NCI-H82 treated with DMSO at 0.1 percent for 48 hours (cell line): ENCODE results near the gene IGFN1.

ENCODE experiments used
- DNase-seq: peaks from one replicate; lab custom pipeline; 2025; ENCODE audit not compliant: unreplicated experiment; lab: John Stamatoyannopoulos, UW

The IGFN1 gene

DNA sequence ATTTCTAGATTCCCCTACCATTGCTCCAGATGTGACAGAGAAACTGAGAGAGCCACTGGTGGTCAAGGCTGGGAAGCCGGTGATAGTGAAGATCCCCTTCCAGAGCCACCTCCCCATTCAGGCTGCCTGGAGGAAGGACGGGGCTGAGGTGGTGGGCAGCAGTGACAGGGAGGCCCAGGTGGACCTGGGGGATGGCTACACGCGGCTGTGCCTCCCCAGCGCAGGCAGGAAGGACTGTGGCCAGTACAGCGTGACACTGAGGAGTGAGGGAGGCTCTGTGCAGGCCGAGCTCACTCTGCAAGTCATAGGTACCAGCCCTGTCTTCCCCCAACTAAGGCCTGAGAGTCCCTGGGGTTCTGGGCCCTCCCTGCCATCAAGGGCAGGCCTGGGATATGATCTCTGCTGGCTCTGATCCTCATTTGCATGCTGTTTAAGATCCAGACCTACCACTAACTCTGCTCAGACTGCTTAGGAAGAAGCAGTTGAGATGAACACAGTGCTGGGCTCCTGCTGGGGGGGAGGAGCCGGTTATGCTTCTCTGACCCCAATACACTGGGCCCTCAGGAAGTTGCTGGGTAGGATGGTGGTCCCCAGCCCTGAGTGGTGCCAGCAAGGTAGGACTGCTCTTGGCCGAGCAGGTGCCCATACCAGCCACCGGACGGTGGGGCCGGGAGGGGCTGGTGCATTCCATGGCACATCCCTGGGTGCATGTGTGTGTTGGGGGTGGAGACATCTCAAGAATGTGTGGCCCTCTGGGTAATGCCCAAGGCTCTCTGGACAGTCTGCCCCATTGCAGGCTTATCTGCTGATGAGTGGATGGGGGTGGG, 25.1 kb downstream of the IGFN1 start:
- DNase-seq: no peak

DNA sequence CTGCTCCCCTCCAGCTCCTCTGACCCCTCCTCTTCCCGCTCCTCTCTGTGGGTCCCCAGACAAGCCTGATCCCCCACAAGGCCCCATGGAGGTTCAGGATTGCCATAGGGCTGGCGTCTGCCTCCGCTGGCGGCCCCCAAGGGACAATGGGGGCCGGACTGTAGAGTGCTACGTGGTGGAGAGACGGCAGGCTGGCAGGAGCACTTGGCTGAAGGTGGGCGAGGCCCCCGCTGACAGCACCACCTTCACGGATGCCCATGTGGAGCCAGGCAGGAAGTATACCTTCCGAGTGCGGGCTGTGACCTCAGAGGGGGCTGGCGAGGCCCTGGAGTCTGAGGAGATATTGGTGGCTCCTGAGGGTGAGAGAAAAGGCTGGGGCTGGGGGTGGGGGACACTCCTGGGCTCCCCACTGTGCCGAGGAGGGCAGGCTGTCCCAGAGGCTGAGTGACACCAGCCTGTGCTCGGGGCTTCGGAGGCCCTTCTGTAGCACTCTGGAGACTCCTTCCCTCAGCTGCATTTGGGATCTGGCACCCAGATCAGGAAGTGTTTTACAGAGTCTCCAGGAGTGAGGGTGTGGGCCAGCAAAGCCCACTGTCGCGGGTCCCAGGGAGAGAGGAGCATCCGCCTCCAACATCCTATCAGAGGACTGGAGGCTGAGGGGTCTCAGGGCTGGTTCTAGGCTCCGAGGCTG, 25.9 kb downstream of the IGFN1 start:
- no peak for DNase-seq

DNA sequence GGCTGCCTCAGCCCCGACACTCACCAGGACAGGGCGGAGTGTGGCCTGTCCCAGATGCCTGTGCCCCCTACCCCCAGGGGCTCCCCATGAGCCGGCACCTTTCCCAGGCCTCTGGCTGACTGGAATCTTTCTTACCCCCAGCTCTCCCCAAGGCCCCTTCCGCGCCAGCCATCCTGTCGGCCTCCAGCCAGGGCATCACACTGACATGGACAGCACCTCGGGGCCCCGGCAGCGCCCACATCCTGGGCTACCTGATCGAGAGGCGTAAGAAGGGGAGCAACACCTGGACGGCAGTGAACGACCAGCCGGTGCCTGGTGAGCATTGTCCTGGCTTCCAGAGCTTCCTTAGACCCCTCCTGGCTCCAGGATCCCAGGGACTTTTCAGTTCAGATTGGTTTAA, 26.5 kb downstream of the IGFN1 start:
- no peak for DNase-seq

DNA sequence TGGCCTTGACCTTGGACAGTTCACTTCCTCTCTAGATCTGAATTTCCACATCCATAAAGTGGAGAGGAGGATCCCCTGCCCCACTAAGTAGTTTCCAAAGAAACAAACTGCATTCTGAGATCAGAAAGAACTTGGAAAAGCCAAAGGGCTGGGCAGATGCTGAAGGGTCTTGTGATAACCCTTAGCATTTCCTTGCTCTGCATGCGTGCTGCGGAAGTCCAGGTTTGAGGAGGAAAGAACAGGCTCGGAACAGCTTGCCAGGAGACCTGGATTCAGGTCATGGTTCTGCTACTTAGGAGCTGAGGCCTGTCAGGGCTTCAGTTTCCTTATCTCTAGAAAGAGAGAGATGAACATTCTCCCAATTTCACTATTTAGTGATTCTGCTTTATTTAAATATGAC, 27.2 kb downstream of the IGFN1 start:
- no peak for DNase-seq

DNA sequence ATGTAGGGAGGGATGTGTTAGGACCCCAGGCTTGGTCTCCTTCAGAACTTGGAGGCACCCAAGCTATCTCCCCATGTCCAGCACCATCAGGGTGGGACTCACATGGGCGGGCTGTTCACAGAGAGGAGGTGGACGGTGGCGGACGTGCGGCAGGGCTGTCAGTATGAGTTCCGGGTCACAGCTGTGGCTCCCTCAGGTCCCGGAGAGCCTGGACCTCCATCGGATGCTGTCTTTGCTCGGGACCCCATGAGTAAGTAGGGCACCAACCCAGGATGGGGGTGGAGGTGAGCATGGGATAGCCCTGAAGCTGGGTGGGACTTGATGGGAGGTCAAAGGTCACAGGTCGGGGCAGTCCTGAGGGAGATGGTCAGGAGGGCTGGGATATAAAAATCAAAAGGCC, 27.8 kb downstream of the IGFN1 start:
- DNase-seq: no peak

DNA sequence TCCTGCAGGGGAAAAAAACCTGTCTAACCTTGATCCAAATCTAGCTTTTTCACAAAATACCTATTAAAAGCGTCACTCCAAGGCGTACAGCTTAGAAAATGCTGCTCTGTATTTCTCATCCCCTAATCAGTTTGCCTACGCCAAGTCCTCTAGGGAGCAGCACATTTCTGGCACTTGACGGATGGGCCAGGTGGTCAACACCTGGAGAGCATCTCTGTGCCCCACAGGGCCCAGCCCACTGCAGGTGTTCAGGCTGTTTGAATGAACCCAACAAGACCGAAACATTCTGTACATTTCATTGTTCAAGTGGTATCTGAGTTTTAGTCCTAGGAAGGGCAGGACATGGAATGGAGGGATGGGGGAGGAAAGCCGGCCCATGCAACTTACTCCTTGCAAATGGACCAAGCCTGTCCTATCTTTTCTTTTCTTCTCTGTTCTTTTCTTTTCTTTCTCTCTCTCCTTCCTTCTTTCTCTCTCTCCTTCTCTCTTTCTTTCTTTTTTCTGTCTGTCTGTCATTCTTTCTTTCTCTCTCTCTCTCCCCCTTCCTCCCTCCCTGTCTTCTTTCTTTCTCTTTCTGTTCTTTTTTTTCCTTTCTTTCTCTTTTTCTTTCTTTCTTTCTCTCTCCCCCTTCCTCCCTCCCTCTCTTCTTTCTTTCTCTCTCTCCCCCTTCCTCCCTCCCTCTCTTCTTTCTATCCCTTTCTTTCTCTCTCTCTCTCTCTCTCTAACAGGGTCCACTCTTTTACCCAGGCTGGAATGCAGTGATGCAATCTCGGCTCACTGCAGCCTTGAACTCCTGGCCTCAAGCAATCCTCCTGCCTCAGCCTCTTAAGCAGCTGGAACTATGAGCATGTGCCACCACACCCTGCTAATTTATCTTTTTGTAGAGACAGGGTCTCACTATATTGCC, 29.1 kb downstream of the IGFN1 start:
- no peak for DNase-seq

DNA sequence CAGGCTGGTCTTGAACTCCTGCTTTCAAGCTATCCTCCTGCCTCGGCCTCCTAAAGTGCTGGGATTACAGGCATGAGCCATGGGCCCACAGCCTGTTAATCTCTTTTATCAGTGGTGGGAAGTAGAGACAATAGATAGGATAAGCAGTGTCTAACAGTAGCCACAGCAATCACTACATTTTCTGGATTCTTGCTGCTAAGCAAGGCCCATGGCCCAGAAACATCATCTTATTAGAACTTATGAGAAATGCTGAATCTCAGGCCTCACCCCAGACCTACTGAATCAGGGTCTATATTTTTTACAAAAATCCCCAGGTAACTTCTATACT, 29.7 kb downstream of the IGFN1 start:
- no peak for DNase-seq

DNA sequence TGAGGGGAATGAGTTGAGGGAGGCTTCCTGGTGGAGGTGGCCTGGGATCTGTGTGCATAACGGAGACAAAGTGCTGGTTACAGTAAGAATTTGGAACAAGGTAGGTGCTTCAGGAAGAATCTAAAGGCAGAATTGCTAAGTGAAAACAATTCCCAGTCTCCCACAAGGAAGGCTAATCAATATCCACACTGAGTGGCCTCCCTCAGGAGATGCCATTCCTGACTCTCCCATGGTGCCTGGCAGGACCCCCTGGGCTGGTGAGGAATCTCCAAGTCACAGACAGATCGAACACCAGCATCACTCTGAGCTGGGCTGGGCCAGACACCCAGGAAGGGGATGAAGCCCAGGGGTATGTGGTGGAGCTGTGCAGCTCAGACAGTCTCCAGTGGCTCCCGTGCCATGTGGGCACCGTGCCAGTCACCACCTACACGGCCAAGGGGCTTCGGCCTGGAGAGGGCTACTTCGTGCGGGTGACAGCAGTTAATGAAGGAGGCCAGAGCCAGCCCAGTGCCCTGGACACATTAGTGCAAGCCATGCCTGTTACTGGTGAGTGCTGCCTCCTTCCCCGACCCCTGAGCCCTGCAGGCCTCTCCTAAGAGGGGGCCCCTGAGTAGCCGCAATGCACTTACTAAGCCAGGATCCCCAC, 30.7 kb downstream of the IGFN1 start:
- no peak for DNase-seq

DNA sequence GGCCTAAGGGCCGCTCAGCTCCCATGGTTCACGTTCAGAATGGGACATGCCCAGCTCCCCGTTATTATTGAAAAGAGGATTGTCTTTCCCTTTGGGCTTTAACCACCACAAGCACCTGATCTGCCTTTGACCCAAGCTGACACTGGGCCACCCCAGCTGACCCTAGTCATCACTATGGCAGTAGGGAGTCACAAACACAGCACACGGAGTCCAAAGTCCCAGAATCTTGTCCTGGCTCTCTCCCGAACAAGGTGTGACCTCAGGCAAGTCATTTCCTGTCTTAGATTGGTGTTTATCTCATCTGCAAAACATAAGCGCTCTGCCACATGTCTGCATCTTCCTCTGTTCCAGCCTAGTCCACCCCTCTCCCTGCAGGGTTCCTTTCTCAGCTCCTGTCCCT, 31.5 kb downstream of the IGFN1 start:
- DNase-seq: no peak

DNA sequence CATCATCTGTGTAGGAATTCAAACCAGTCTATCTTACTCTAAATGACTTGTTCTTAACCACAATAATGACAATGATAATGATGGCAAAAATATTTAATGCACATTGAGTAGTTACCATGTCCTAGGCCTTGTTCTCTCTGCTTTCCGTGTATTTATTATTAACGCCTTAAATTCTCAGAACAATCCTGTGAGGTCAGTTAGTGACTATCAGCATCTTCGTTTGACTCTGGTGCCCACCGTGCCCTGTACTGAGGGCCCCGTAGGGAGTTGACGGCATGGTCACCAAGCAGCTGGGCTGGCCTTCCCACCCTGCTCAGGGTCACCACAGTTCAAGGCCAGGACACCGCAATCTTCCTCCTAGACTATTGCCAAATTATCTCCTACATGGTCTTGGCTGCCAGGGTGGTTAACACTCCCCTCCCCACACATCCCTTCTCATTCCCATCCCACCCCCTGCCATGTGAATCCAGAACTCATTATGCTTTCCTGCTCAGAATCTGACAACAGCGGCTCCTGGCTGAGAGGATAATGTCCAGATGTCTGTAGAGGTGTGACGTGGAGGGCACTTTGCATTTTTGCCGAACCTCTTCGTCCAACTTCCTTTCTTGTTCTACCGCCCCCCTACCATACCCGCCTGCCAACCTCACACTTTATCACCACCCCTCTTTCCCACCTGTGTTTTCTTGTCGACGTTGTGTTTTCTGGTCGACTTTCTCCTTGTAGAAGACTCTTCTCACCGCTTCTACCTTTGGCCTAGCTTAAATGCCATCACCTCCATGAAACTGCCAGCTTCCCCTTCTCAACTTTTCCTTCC, 33.4 kb downstream of the IGFN1 start:
- no peak for DNase-seq

DNA sequence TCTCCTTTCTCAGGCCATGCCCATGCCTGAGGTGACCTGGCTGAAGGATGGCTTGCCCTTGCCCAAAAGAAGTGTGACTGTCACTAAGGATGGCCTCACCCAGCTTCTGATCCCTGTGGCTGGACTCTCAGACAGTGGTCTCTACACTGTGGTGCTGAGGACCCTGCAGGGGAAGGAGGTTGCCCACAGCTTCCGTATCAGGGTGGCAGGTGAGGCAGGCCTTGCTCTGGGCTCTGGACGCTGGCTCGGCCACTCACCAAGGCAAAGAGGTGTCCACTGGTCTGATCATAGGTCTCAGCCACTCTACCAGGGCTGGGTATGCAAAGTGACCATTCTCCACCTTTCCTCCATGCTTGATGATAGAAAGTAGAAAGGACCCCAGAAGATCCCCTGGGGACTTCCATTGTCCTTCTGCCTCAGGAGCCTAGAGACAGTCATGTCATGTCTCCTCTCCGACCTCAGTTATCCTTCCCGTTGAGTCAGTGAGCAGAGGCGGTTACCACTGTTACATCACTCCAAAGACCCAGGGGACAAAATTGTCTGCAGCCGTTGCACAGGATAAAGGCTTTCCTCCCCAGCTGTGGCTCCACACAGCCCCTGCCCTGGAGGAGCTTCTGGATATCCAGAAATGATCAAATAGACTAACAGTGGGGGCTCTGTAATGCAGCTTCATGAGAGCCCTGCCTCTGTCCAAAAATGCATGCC, 34.2 kb downstream of the IGFN1 start:
- DNase-seq: no peak

DNA sequence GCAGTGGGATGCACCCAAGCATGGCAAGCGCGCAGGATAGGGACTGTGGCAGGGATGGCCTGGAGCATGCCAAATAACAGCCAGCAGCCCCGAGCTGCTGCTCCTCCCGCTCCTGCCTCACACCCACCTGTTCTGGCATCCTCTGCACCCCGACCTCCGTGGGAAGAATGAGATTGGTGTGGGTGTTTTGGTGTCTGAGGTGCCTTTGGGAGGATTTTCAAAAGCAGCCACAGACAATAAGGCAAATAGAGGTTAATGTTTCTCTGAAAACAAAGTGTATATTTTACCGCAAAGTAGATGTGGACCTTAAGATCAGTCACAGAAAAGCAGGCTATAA, 35.5 kb downstream of the IGFN1 start:
- DNase-seq: no peak

DNA sequence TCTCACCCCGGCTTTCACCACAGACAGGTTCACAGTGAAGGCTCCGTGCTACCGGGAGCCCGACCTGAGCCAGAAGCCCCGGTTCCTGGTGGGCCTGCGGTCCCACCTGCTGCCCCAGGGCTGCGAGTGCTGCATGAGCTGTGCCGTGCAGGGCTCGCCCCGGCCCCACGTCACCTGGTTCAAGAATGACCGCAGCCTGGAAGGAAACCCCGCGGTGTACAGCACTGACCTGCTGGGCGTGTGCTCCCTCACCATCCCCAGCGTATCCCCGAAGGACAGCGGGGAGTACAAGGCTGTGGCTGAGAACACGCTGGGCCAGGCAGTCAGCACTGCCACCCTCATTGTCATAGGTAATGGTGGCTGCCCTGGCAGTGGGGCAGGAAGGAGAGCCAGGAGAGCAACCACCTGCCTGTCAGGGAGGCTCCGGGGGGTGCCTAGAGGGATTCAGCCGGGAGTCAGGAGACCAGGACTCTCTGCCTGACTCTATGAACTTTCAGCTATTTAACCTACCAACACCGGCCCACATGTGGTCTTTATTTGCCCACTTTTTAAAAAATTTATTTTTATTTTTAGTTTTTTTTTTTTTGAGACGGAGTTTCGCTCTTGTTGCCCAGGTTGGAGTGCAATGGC, 36.4 kb downstream of the IGFN1 start:
- no peak for DNase-seq

DNA sequence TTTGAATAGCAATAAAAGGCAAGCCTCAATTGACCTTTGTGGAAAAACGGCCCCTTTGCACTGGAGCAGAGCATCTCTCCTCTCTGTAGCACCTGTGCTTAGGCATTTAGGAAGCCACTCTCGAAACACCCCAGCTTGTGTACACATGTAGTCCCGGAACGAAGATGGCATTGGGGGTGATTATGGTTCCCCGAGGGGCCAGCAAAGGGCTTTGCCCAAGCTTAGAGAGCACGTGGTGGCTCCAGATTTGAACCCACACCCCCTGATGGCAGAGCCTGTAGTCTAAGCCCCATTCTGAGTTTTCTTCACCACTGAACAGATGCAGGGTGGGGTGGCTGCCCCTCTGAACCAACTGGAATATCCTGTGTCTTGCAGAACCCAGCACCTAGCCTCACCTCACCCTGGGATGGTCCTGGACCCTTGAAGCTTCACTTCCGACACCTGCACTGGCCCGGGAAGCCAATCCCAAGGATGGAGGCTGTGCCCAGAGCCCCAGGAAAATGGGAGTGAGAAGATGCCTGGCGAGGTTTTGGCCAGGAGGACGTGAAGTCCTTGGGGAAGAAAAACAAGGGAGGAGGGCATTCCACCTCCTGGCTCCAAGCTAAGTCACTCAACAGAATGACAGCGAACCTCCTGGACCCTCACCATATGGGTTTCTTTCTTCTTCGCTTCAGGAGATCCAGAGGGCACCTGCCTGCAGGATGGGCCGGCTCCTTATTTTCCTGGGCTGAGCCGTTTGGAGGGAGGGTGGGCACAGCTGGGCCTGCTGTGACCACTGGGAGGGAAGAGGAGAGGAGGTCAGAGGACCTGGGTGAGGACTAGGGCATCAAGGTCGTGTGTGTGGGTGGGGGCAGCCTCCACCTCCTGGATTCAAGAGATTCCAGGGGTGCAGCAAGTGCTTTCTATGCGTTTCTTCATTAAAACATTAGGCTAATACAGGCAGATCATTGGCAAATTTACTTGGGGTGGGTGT, 37.7 kb downstream of the IGFN1 start:
- no peak for DNase-seq

DNA sequence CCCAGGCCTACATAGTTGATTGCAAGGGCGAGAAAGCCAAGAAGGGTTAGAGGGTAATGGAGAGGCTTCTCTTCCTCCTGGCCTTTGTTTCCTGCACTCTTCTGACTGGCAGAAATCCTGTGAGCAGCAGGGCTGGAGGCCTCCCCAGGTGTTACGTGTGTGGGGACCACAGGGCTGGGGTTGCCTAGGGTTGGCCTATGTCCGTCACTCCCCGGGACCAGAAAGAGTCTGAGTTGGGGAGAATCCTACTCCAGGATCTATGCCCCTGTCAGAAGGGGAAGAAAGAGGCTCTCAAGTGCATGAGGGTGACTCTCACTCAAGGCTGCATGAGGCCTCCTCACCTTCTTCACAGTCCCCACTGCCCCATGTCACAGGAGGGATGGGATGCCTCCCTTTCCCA, 38.5 kb downstream of the IGFN1 start:
- DNase-seq: no peak

DNA sequence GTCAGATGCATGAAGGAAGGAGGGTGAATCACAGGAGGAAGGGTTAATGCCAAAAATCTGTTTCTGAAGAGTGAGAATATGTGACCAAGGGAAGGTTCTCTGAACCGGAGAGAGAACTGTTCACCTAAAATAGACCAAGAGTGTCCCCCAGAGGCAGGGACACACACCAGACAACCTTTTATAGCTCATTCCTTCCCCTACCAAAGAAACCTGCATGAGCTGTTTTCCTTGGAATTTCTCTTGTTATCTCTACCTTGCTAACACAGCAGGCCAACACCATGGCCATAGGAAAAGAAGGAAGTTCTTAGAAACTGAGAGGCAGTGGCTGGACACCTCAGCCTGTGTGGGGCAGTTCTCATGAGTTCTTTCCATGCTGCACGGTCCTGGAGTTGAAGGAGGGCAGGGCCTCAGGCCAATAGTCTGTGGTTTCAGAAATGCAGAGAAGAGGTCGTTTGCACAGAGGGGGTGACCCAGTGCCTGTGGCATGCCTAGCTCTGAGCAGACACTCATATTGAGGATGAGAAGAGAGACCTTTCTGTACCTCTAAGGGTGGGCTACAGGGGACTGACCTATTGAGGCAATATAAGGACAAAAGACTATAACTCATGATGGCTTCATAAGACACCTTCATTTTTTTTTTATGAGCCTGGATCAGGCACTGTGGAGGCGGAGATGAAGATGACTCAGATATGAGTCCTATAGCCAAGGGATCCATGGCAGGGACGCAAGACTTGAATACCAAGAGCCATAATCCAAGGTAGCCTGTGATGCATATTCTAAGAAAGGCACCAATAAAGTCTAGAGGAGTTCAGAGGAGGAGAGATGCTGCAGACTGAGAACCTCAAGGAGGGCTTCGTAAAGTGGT, 39.4 kb downstream of the IGFN1 start:
- no peak for DNase-seq

DNA sequence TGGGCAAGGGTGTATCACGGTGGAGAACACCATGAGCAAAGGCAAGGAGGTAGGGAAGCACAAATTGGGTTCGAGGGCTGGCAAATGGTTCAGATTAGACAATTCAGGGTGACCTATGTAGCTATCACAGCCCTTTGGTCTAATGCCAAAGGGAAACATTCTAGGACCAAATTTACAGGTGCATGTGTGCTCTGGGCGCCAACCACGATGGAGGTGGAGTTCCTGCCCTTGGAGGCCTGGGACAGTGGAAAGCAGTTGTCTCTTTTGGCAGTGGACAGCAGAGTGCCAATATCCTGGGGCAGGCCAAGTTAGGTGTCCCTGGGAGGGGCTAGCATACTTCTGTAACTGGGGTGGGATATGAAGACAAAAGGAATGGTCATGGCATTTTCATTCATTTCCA, 40.1 kb downstream of the IGFN1 start:
- DNase-seq: no peak
